ENCODE results near the gene FBRS.

The FBRS gene

GRCh38 chr16:30669026-30669902 lies 11.0 kb downstream of the FBRS start:
- no peak for DNase-seq (ENCODE audit: low read depth)
- no peak overlapping the region for H3K4me3 ChIP-seq (ENCODE audit: control insufficient read depth, low read depth, low read length)
- no peak for TF ChIP-seq CTCF (IDR thresholded peaks at IDR 0.05; ENCODE audit: control insufficient read depth, insufficient read depth, low read depth, low read length, missing control alignments)

- no peak for TF ChIP-seq CTCF (IDR thresholded peaks at IDR 0.05; ENCODE audit: control insufficient read depth, insufficient read depth, low read depth, low read length, missing control alignments)
- no peak for DNase-seq (ENCODE audit: low read depth)
- H3K4me3 ChIP-seq (ENCODE audit: control insufficient read depth, low read depth, low read length) = no peak overlapping the region
Observed at GRCh38 chr16:30669903-30670824, 11.9 kb downstream of the FBRS start.

GRCh38 chr16:30675143-30675542 lies 16.9 kb downstream of the FBRS start:
- no peak overlapping the region for H3K4me3 ChIP-seq (ENCODE audit: control insufficient read depth, low read depth, low read length)
- no peak for DNase-seq (ENCODE audit: low read depth)
- no peak for TF ChIP-seq CTCF (IDR thresholded peaks at IDR 0.05; ENCODE audit: control insufficient read depth, insufficient read depth, low read depth, low read length, missing control alignments)

GRCh38 chr16:30677931-30678585 lies 19.8 kb downstream of the FBRS start:
- no peak for TF ChIP-seq CTCF (IDR thresholded peaks at IDR 0.05; ENCODE audit: control insufficient read depth, insufficient read depth, low read depth, low read length, missing control alignments)
- DNase-seq (ENCODE audit: low read depth) = no peak
- no peak overlapping the region for H3K4me3 ChIP-seq (ENCODE audit: control insufficient read depth, low read depth, low read length)

- no peak for DNase-seq (ENCODE audit: low read depth)
- no peak for TF ChIP-seq CTCF (IDR thresholded peaks at IDR 0.05; ENCODE audit: control insufficient read depth, insufficient read depth, low read depth, low read length, missing control alignments)
- H3K4me3 ChIP-seq (ENCODE audit: control insufficient read depth, low read depth, low read length) = no peak overlapping the region
Observed at GRCh38 chr16:30678586-30678970, 20.3 kb downstream of the FBRS start.

GRCh38 chr16:30680326-30680725 lies 22.1 kb downstream of the FBRS start:
- DNase-seq (ENCODE audit: low read depth) = no peak
- H3K4me3 ChIP-seq (ENCODE audit: control insufficient read depth, low read depth, low read length) = no peak overlapping the region
- no peak for TF ChIP-seq CTCF (IDR thresholded peaks at IDR 0.05; ENCODE audit: control insufficient read depth, insufficient read depth, low read depth, low read length, missing control alignments)

Data from AG09309 (cell line).